ENCODE measurements around the gene DDX25. TPM values are rescaled to one million over a fixed set of nuclear protein-coding genes. Genes with fewer than 3 reads are reported as not detected.

Gene DDX25
- total RNA-seq, 1 experiment from 2014 or later, result 0.39 TPM

- POLR2A ChIA-PET (ENCODE audit: low non-redundant PET), result no interaction called here
- Histone ChIP-seq H3K4me3 (ENCODE audit: low read depth, low read length, poor library complexity, severe bottlenecking) (no peak overlapping the region), H3K9me3 (ENCODE audit: low read depth, low read length, poor library complexity, severe bottlenecking) (no peaks in the 10 kb centered on the region), H3K4me1 (ENCODE audit: insufficient read depth, low read length, poor library complexity, severe bottlenecking) (no peaks in the 10 kb centered on the region), H3K27me3 (replicated peaks; ENCODE audit: insufficient read depth, low read depth, low read length, poor library complexity) (no peaks in the 10 kb centered on the region), H3K27ac (ENCODE audit: low read depth, low read length, poor library complexity, severe bottlenecking) (no peak overlapping the region), H3K36me3 (ENCODE audit: insufficient read depth, low read length, poor library complexity, severe bottlenecking) (no peaks in the 10 kb centered on the region)
- intact Hi-C loops (cut with micrococcal nuclease; ENCODE audit: unreplicated experiment), result no loop called here
- peak; percentile 28 for DNase-seq (ENCODE audit: low spot score)
- BruUV-seq (replicated peaks), result no TSS peak
- CTCF ChIA-PET, result no interaction called here
- TF ChIP-seq CTCF (conservative IDR thresholded peaks at IDR 0.05; ENCODE audit: low read depth, low read length), result no peak
- no peak for TF ChIP-seq EZH2 (IDR thresholded peaks at IDR 0.05; ENCODE audit: borderline replicate concordance, low read depth, low read length, poor library complexity, severe bottlenecking)
Observed at GRCh38 chr11:125952973-125953372, 48.7 kb downstream of the DDX25 start.

GRCh38 chr11:125953401-125953935, 49.2 kb downstream of the DDX25 start:
- Histone ChIP-seq H3K27me3 (replicated peaks; ENCODE audit: insufficient read depth, low read depth, low read length, poor library complexity) (no peaks in the 10 kb centered on the region), H3K36me3 (ENCODE audit: insufficient read depth, low read length, poor library complexity, severe bottlenecking) (no peaks in the 10 kb centered on the region), H3K4me3 (ENCODE audit: low read depth, low read length, poor library complexity, severe bottlenecking) (no peak overlapping the region), H3K9me3 (ENCODE audit: low read depth, low read length, poor library complexity, severe bottlenecking) (no peaks in the 10 kb centered on the region), H3K4me1 (ENCODE audit: insufficient read depth, low read length, poor library complexity, severe bottlenecking) (no peaks in the 10 kb centered on the region), H3K27ac (ENCODE audit: low read depth, low read length, poor library complexity, severe bottlenecking) (no peak overlapping the region)
- ChIA-PET CTCF (no interaction called here), POLR2A (ENCODE audit: low non-redundant PET) (no interaction called here)
- intact Hi-C loops (cut with micrococcal nuclease; ENCODE audit: unreplicated experiment), result no loop called here
- DNase-seq (ENCODE audit: low spot score), result no peak
- no TSS peak for BruUV-seq (replicated peaks)
- no peak for TF ChIP-seq EZH2 (IDR thresholded peaks at IDR 0.05; ENCODE audit: borderline replicate concordance, low read depth, low read length, poor library complexity, severe bottlenecking)
- no peak for TF ChIP-seq CTCF (conservative IDR thresholded peaks at IDR 0.05; ENCODE audit: low read depth, low read length)

- no peak for TF ChIP-seq EZH2 (IDR thresholded peaks at IDR 0.05; ENCODE audit: borderline replicate concordance, low read depth, low read length, poor library complexity, severe bottlenecking)
- TF ChIP-seq CTCF (conservative IDR thresholded peaks at IDR 0.05; ENCODE audit: low read depth, low read length), result no peak
- Histone ChIP-seq H3K9me3 (ENCODE audit: low read depth, low read length, poor library complexity, severe bottlenecking) (no peaks in the 10 kb centered on the region), H3K27ac (ENCODE audit: low read depth, low read length, poor library complexity, severe bottlenecking) (no peak overlapping the region), H3K4me3 (ENCODE audit: low read depth, low read length, poor library complexity, severe bottlenecking) (no peak overlapping the region), H3K4me1 (ENCODE audit: insufficient read depth, low read length, poor library complexity, severe bottlenecking) (no peaks in the 10 kb centered on the region), H3K27me3 (replicated peaks; ENCODE audit: insufficient read depth, low read depth, low read length, poor library complexity) (no peaks in the 10 kb centered on the region), H3K36me3 (ENCODE audit: insufficient read depth, low read length, poor library complexity, severe bottlenecking) (no peaks in the 10 kb centered on the region)
- POLR2A ChIA-PET (ENCODE audit: low non-redundant PET), result no interaction called here
- intact Hi-C loops (cut with micrococcal nuclease; ENCODE audit: unreplicated experiment), result no loop called here
- DNase-seq (ENCODE audit: low spot score), result no peak
- CTCF ChIA-PET, result no interaction called here
- BruUV-seq (replicated peaks), result no TSS peak
Observed at GRCh38 chr11:125954123-125954944, 50.0 kb downstream of the DDX25 start.

Data from A673 (cell line).